ENCODE measurements around the gene FGF1.
"Not testable (repeated sequence)": the region's sequence is repeated elsewhere in the genome, so short reads cannot be mapped to it uniquely, and the experiment has no call there.

Gene FGF1

DNA sequence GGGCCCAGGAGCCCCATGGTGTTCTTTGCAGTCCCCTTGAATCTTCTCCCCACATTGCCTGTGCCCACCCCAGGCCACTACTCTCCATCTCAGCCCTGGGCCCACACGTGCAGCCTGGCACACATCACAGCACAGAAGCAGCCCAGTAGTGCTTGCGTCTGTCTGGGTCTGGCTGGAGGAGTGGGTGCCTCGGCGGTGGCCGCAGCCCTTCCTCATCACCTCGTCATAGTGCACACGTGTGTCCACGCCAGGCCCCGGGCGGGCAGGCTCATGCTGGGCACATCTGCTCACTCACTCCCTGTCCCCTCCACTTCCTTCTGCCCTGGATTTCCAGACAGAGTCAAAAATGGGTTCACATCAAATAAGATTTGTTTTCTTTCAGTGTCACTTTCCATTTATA is 33.3 kb downstream of the FGF1 start:
- no peaks in the 10 kb centered on the region for H3K9me3 Mint-ChIP-seq
- H3K27me3 Mint-ChIP-seq = peaks cover 8% of the 10 kb centered on the region
- no peak overlapping the region for H3K27ac Mint-ChIP-seq
- H3K4me3 Mint-ChIP-seq = no peak overlapping the region
- H3K36me3 Mint-ChIP-seq (ENCODE audit: low read depth) = no peaks in the 10 kb centered on the region
- ATAC-seq = no peak
- no peak for DNase-seq
- no peaks in the 10 kb centered on the region for H3K4me1 Mint-ChIP-seq

DNA sequence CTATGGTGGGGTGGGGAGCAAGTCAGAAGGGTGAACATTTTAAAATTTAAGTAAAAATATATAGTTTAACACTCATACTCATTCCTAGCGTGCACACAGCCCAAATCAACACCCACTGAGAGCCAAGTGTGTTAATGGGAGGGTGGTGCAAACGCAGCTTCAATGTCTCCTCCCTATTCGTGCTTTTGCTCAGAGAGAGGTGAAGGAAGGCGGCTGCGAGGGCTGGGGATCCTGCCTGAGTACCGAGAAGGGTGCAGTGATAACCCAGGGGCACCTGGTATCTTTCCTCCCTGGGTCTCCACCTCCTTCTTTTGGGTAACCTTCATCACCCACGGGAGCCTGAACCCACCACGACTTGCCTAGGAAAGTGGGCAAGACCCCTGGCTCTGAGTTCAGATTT is 35.0 kb downstream of the FGF1 start:
- ATAC-seq (no peak), DNase-seq (no peak)
- H3K4me3 Mint-ChIP-seq = no peak overlapping the region
- no peaks in the 10 kb centered on the region for H3K4me1 Mint-ChIP-seq
- no peaks in the 10 kb centered on the region for H3K9me3 Mint-ChIP-seq
- peaks cover 8% of the 10 kb centered on the region for H3K27me3 Mint-ChIP-seq
- H3K27ac Mint-ChIP-seq = no peak overlapping the region
- H3K36me3 Mint-ChIP-seq (ENCODE audit: low read depth) = no peaks in the 10 kb centered on the region

DNA sequence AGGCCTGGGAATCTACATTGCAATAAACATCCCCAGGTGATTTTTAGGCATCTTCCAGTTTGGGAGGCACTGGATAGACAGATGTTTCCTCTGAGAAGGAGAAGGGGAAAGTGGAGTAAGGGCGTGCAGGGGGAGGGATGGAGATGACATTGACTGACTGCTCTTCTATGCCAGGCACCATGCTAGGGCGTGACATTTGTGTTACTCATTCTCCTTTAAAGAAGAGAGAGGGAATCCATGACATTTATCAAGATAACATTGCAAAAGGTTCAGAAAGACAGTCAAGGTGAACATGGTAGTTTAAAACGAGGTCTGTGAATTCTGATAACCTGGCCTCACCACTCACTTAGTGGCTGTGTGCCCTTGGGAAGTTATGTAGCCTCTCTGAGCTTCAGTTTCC is 35.8 kb downstream of the FGF1 start:
- no peaks in the 10 kb centered on the region for H3K9me3 Mint-ChIP-seq
- peaks cover 4% of the 10 kb centered on the region for H3K27me3 Mint-ChIP-seq
- no peaks in the 10 kb centered on the region for H3K4me1 Mint-ChIP-seq
- H3K36me3 Mint-ChIP-seq (ENCODE audit: low read depth) = no peaks in the 10 kb centered on the region
- ATAC-seq = no peak
- DNase-seq = no peak
- H3K27ac Mint-ChIP-seq = no peak overlapping the region
- no peak overlapping the region for H3K4me3 Mint-ChIP-seq

DNA sequence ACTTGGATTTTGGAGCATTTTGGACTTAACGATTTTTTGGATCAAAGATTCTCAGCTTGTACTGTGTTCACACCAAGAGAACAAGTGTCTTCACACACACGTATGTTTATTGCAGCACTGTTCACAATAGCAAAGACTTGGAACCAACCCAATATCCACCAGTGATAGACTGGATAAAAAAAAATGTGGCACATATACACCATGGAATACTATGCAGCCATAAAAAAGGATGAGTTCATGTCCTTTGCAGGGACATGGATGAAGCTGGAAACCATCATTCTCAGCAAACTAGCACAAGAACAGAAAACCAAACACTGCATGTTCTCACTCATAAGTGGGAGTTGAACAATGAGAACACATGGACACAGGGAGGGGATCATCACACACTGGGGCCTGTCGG is 37.8 kb downstream of the FGF1 start:
- not testable (repeated sequence) for H3K27me3 Mint-ChIP-seq; H3K36me3 Mint-ChIP-seq (ENCODE audit: low read depth); ATAC-seq; H3K27ac Mint-ChIP-seq; H3K9me3 Mint-ChIP-seq; H3K4me3 Mint-ChIP-seq; H3K4me1 Mint-ChIP-seq; DNase-seq

DNA sequence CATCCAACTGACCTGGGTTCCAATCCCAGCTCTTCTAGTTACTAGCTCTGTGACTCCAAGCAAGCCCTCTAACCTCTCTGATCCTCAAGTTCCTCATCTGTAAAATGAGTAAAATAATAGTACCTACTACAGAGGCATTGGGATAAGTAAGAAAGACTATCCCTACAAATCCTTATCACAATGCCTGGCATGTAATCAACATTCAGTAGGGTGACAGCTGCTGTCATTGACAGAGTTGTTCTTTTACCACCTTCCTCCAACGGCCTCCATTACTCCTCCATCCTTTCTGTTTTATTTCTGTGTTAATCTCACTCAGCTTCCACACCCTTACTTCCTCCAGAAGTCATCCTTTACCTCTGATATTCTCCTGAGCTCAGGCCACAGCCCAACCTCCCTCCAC is 40.4 kb downstream of the FGF1 start:
- Mint-ChIP-seq H3K27me3 (peaks cover 9% of the 10 kb centered on the region), H3K36me3 (ENCODE audit: low read depth) (no peaks in the 10 kb centered on the region), H3K4me1 (peaks cover 5% of the 10 kb centered on the region), H3K9me3 (no peaks in the 10 kb centered on the region), H3K27ac (no peak overlapping the region), H3K4me3 (no peak overlapping the region)
- DNase-seq = no peak
- ATAC-seq = no peak

DNA sequence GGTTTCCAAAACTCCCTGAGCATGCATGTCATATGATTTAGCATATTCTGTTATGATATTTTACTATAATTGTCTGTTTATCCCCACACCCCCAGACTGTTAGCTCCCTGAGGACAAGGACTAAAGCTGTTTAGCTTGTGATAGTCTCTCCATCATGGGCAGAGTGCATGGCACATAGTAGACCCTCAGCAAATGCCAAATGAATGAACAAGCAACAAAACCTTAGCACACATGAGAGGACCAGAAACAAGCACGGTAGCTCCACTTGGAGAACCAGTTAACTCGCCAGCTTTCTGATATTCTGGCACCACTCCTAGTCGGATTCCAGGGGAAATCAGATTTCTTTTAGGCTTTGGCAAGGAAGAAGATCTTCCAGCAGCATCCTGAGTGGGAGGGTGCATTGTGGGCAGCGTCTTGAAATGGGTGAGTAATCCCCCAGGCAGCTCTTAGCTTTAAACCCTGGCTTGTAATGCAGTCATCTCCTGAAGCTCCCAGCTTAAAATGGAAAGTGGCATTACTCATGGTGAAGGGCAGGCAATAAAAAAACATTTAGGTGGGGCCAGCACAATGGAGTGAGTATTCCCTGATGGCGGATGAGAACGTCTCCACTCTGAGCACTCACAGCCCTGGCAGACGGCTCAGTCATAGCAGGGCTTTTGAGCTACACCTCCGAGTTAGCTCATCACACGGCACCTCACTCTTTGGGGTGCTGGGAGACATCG is 41.1 kb downstream of the FGF1 start:
- Mint-ChIP-seq H3K4me3 (no peak overlapping the region), H3K27me3 (peaks cover 9% of the 10 kb centered on the region), H3K9me3 (no peaks in the 10 kb centered on the region), H3K36me3 (ENCODE audit: low read depth) (no peaks in the 10 kb centered on the region), H3K4me1 (peaks cover 5% of the 10 kb centered on the region), H3K27ac (no peak overlapping the region)
- ATAC-seq = peak; percentile 28
- DNase-seq = no peak

DNA sequence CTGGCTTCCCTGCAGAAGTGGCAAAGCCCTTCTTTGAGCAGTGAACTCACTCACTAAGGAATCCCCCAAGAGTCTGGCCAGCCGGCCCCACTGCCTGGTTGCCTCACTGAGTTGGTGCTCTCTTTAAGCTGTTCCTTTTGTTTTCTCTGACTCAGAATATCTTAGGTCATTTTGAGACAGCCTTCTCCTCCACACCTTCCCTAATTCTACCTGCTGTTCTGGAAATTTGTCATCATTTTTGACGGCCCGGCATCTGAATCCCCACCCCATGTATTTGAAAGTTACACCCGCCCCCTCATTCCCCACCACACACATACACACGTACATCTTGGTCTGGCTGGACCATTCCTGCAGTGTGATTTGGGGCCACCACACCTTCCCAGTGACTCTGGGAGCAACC is 41.8 kb downstream of the FGF1 start:
- peaks cover 9% of the 10 kb centered on the region for H3K27me3 Mint-ChIP-seq
- no peak overlapping the region for H3K27ac Mint-ChIP-seq
- peaks cover 5% of the 10 kb centered on the region for H3K4me1 Mint-ChIP-seq
- no peaks in the 10 kb centered on the region for H3K9me3 Mint-ChIP-seq
- DNase-seq = no peak
- H3K4me3 Mint-ChIP-seq = no peak overlapping the region
- no peaks in the 10 kb centered on the region for H3K36me3 Mint-ChIP-seq (ENCODE audit: low read depth)
- ATAC-seq = no peak

DNA sequence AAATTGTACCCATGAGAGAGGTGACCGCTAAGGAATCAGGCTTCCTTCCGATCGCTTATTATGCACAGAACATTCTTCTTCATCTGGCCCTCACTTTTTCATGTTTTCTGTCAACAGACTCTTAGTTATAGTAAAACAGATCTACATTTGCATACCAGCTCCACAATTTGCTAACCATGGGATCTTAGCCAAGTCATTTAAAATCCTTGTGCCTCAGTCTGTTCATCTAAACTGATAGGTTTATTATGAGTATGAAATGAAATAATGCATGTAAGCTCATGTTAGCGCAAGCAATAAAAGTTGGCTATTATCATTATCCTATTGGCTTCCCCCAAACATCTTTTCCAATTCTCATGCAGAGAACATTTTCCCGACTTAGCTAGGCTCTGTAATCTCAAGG is 42.3 kb downstream of the FGF1 start:
- ATAC-seq (no peak), DNase-seq (no peak)
- Mint-ChIP-seq H3K27me3 (peaks cover 11% of the 10 kb centered on the region), H3K9me3 (no peaks in the 10 kb centered on the region), H3K4me1 (peaks cover 5% of the 10 kb centered on the region), H3K4me3 (no peak overlapping the region), H3K27ac (no peak overlapping the region), H3K36me3 (ENCODE audit: low read depth) (no peaks in the 10 kb centered on the region)

DNA sequence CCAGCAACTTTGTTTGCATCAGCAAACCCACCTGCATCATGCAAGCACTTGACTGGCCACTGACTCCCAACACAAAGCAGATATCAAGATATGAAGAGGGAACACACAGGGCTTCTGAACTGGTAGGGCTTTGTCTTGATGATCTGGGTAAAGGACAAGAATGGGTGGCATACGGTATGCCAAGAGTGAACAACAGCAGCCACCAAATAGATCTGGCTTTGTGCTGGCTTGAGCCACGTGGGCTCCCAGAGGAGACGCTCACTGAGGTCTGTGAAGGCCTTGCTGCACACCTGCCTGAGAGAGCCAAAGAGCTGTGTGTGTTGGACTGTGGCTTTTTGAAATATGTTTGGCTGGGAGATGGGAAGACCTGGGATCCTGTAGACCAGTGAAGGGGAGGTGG is 43.5 kb downstream of the FGF1 start:
- H3K27ac Mint-ChIP-seq = no peak overlapping the region
- ATAC-seq (no peak), DNase-seq (no peak)
- H3K4me1 Mint-ChIP-seq = peaks cover 5% of the 10 kb centered on the region
- no peaks in the 10 kb centered on the region for H3K9me3 Mint-ChIP-seq
- no peak overlapping the region for H3K4me3 Mint-ChIP-seq
- H3K36me3 Mint-ChIP-seq (ENCODE audit: low read depth) = no peaks in the 10 kb centered on the region
- H3K27me3 Mint-ChIP-seq = peaks cover 13% of the 10 kb centered on the region

DNA sequence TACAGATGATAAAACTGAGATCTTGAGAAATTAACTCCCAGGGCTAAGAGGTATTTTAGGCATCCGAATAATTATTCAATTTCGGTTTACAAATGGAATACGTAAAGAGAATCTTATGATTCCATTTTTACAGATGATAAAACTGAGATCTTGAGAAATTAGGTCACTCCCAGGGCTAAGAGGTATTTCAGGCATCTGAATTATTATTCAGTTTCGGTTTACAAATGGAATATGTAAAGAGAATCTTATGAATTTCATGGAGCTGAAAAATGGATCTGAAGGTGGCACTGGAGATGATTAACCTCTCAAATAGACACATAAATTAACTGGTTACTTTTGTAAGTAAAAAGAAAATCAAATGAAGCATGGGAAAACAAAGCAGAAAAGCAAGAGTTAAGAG is 44.2 kb downstream of the FGF1 start:
- H3K9me3 Mint-ChIP-seq = no peaks in the 10 kb centered on the region
- H3K4me1 Mint-ChIP-seq = peaks cover 5% of the 10 kb centered on the region
- DNase-seq (no peak), ATAC-seq (no peak)
- H3K4me3 Mint-ChIP-seq = no peak overlapping the region
- no peak overlapping the region for H3K27ac Mint-ChIP-seq
- peaks cover 15% of the 10 kb centered on the region for H3K27me3 Mint-ChIP-seq
- H3K36me3 Mint-ChIP-seq (ENCODE audit: low read depth) = no peaks in the 10 kb centered on the region

DNA sequence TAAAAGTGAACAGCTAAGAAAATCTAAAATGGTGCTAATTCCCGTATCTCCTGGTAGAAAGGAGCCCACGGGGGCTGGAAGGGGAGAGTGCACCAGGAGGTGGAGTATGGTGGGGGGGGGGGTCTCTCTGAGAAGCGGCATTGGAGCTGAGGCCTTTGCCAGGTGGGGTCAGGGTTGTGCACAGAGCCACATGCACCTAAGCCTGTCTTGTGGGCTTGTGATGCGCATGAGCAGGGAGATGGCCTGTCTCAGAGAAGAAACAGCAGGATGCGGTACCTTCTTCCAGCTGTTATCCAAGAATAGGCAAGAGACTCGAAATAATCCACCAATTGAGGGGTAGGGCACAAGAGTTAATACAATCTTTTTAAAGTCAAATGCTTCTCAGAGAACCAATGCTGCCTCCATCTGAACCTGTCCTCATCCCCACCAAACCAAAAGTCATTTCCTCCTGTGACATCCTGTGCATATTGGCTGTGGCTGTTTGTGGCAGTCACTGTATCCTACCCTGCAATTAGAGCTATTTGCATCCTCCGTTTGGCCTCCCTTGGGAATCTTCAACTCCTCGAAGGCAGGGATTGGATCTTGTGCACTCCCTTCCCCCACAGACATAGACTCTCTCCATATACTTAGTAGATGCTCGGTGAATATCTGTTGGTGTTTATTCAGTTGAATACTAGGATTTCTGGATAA is 45.4 kb downstream of the FGF1 start:
- no peak overlapping the region for H3K4me3 Mint-ChIP-seq
- no peaks in the 10 kb centered on the region for H3K9me3 Mint-ChIP-seq
- peaks cover 16% of the 10 kb centered on the region for H3K27me3 Mint-ChIP-seq
- ATAC-seq = no peak
- H3K27ac Mint-ChIP-seq = no peak overlapping the region
- H3K36me3 Mint-ChIP-seq (ENCODE audit: low read depth) = no peaks in the 10 kb centered on the region
- no peak for DNase-seq
- H3K4me1 Mint-ChIP-seq = peaks cover 5% of the 10 kb centered on the region

DNA sequence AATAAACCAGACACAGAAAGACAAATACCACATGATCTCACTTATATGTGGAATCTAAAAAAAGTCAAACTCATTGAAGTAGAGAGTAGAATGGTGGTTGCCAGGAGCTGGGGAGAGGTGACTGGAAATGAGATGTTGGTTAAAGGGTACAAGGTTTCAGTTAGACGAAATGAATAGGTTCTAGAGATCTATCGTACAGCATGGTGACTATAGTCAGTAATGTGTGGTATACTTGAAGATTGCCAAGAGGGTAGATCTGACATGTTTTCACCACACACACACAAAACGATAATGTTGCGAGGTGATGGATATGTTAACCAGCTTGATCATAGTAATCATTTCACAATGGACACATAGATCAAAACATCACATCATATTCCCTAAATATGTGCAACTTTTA is 46.4 kb downstream of the FGF1 start:
- DNase-seq (no peak), ATAC-seq (no peak)
- H3K27me3 Mint-ChIP-seq = peaks cover 16% of the 10 kb centered on the region

DNA sequence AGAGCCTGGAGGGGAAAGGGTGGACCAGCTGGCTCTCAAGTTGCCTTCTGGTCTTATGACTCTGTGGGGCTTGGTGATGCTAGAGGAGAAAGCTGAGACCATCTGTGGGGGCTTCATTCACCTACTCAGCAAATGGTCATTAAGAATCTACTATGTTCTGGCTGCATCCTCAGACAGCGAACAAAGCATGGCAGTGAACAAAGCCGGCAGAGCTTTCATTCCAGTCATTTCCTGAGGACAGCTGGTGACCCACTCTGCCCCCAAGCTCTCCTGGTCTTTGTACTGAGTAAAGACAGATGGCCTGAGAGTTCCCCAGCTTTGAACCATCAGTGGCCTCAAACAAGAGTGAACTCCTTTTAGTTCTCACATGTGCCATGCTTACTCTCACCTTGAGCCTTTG is 48.0 kb downstream of the FGF1 start:
- no peak overlapping the region for H3K4me3 Mint-ChIP-seq
- peaks cover 14% of the 10 kb centered on the region for H3K27me3 Mint-ChIP-seq
- ATAC-seq (no peak), DNase-seq (no peak)
- H3K27ac Mint-ChIP-seq = no peak overlapping the region
- H3K9me3 Mint-ChIP-seq = no peaks in the 10 kb centered on the region
- H3K4me1 Mint-ChIP-seq = no peaks in the 10 kb centered on the region
- H3K36me3 Mint-ChIP-seq (ENCODE audit: low read depth) = no peaks in the 10 kb centered on the region

More for the DNA sequence above, 46.4 kb downstream of the FGF1 start:
- Mint-ChIP-seq H3K9me3 (no peaks in the 10 kb centered on the region), H3K27ac (no peak overlapping the region), H3K36me3 (ENCODE audit: low read depth) (no peaks in the 10 kb centered on the region), H3K4me1 (peaks cover 5% of the 10 kb centered on the region), H3K4me3 (no peak overlapping the region)

DNA sequence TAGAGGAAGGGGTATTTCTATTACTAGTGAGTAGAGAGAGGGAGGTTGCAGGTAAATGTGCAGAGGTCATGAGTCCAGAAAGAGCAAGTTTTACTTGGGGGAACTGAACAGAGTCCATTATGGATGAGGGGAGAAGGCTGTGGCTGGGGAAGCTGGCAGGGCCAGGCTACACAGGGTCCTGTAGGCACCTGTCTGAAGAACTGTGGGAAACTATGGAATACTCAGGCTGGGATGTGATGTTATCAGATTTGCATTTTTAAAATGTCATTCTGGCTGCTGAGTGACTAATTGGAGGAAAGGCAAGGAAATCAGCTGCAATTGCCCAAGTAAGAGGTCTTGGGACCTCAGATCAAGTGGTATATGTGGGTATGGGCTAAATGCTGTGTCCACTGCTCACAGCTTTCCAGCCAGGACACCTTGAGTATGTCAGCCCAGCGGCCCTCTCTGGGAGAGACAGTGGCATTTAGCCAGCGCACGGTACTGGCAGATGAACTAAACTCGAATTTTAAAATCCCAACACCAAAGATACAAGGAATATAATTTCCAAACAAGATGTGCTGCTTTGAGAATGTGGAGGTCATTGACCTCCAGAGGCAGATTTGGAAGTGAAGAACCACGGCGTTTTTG is 49.1 kb downstream of the FGF1 start:
- H3K27me3 Mint-ChIP-seq = peaks cover 14% of the 10 kb centered on the region
- H3K27ac Mint-ChIP-seq = no peak overlapping the region
- H3K9me3 Mint-ChIP-seq = no peaks in the 10 kb centered on the region
- no peaks in the 10 kb centered on the region for H3K36me3 Mint-ChIP-seq (ENCODE audit: low read depth)
- no peak for DNase-seq
- no peaks in the 10 kb centered on the region for H3K4me1 Mint-ChIP-seq
- ATAC-seq = no peak
- H3K4me3 Mint-ChIP-seq = no peak overlapping the region

DNA sequence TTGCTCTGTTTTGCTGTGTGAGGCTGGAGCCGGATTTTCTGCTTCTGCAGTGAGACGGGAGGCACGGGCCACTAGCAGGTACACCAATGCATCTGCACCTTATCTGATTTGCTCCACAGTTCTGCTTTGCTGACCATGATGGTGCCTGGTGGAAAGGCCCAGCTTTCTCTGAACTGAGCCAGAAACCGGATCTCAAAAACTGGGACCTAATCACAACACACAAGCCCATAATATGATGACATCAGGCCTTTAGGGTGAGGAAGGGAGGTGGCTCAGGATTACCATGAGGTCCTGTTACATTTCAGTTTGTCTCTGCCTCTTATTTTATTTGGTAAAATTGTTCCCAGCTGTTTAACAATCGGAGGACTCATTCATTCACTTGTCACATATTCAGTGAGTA is 49.8 kb downstream of the FGF1 start:
- Mint-ChIP-seq H3K36me3 (ENCODE audit: low read depth) (no peaks in the 10 kb centered on the region), H3K9me3 (no peaks in the 10 kb centered on the region), H3K27me3 (peaks cover 14% of the 10 kb centered on the region), H3K4me1 (no peaks in the 10 kb centered on the region), H3K4me3 (no peak overlapping the region), H3K27ac (no peak overlapping the region)
- DNase-seq (no peak), ATAC-seq (no peak)
